ENCODE data around the gene FAM217B.

Gene FAM217B

GRCh38 chr20:59958123-59958522, 17.9 kb downstream of the FAM217B start, which contains the start of gene CDH26:
CDH26 (plus strand) TSS chr20:59958423; CDS start chr20:59958727, 304 bp downstream.
- no peaks in the 10 kb centered on the region for H3K9me3 Mint-ChIP-seq
- peaks cover 18% of the 10 kb centered on the region for H3K27me3 Mint-ChIP-seq (ENCODE audit: low read depth, poor library complexity)
- no peak for DNase-seq
- no peak for TF ChIP-seq CTCF (IDR thresholded peaks at IDR 0.05)
- H3K36me3 Mint-ChIP-seq (ENCODE audit: low read depth), result no peaks in the 10 kb centered on the region
- H3K4me3 Mint-ChIP-seq, result no peak within 1 kb of the TSS
- H3K4me1 Mint-ChIP-seq, result no peaks in the 10 kb centered on the region
- H3K27ac Mint-ChIP-seq, result no peak within 1 kb of the TSS

GRCh38 chr20:59958626-59959025, 18.4 kb downstream of the FAM217B start:
- no peak for DNase-seq
- Mint-ChIP-seq H3K4me1 (no peaks in the 10 kb centered on the region), H3K27ac (no peak overlapping the region), H3K27me3 (ENCODE audit: low read depth, poor library complexity) (peaks cover 15% of the 10 kb centered on the region), H3K4me3 (no peak overlapping the region), H3K36me3 (ENCODE audit: low read depth) (no peaks in the 10 kb centered on the region), H3K9me3 (no peaks in the 10 kb centered on the region)
- no peak for TF ChIP-seq CTCF (IDR thresholded peaks at IDR 0.05)

- no peaks in the 10 kb centered on the region for H3K9me3 Mint-ChIP-seq
- H3K4me3 Mint-ChIP-seq, result no peak overlapping the region
- no peaks in the 10 kb centered on the region for H3K4me1 Mint-ChIP-seq
- no peak for TF ChIP-seq CTCF (IDR thresholded peaks at IDR 0.05)
- no peak overlapping the region for H3K27ac Mint-ChIP-seq
- H3K27me3 Mint-ChIP-seq (ENCODE audit: low read depth, poor library complexity), result peaks cover 14% of the 10 kb centered on the region
- H3K36me3 Mint-ChIP-seq (ENCODE audit: low read depth), result no peaks in the 10 kb centered on the region
- no peak for DNase-seq
Observed at GRCh38 chr20:59961423-59961822, 21.2 kb downstream of the FAM217B start.

- no peak for TF ChIP-seq CTCF (IDR thresholded peaks at IDR 0.05)
- H3K36me3 Mint-ChIP-seq (ENCODE audit: low read depth), result no peaks in the 10 kb centered on the region
- H3K4me1 Mint-ChIP-seq, result no peaks in the 10 kb centered on the region
- H3K27me3 Mint-ChIP-seq (ENCODE audit: low read depth, poor library complexity), result peaks cover 17% of the 10 kb centered on the region
- no peak for DNase-seq
- H3K9me3 Mint-ChIP-seq, result no peaks in the 10 kb centered on the region
- no peak overlapping the region for H3K27ac Mint-ChIP-seq
- H3K4me3 Mint-ChIP-seq, result no peak overlapping the region
Observed at GRCh38 chr20:59962155-59962554, 22.0 kb downstream of the FAM217B start.

GRCh38 chr20:59966428-59966827, 26.2 kb downstream of the FAM217B start:
- no peak for DNase-seq
- H3K27ac Mint-ChIP-seq, result no peak overlapping the region
- TF ChIP-seq CTCF (IDR thresholded peaks at IDR 0.05), result no peak
- H3K9me3 Mint-ChIP-seq, result no peaks in the 10 kb centered on the region
- no peak overlapping the region for H3K4me3 Mint-ChIP-seq
- H3K27me3 Mint-ChIP-seq (ENCODE audit: low read depth, poor library complexity), result peaks cover 11% of the 10 kb centered on the region
- no peaks in the 10 kb centered on the region for H3K4me1 Mint-ChIP-seq
- no peaks in the 10 kb centered on the region for H3K36me3 Mint-ChIP-seq (ENCODE audit: low read depth)

- DNase-seq, result no peak
- Mint-ChIP-seq H3K4me3 (no peak overlapping the region), H3K4me1 (peaks cover 12% of the 10 kb centered on the region), H3K9me3 (no peaks in the 10 kb centered on the region), H3K27me3 (ENCODE audit: low read depth, poor library complexity) (peaks cover 11% of the 10 kb centered on the region), H3K27ac (no peak overlapping the region), H3K36me3 (ENCODE audit: low read depth) (no peaks in the 10 kb centered on the region)
- no peak for TF ChIP-seq CTCF (IDR thresholded peaks at IDR 0.05)
Observed at GRCh38 chr20:59971428-59971827, 31.2 kb downstream of the FAM217B start.

Measured in nephron progenitor cell (in vitro differentiated cells).